ENCODE results near the gene HEG1.
A peak's percentile ranks its signal among the peaks of the same experiment; 100 is the strongest.
"Not testable (repeated sequence)": the region's sequence is repeated elsewhere in the genome, so short reads cannot be mapped to it uniquely, and the experiment has no call there.

HEG1 gene

GRCh38 chr3:125055913-125056745, at the start of gene HEG1:
HEG1 (minus strand) TSS chr3:125055997; CDS start chr3:125055890, 107 bp downstream.
- peak; percentile 29 to 74 for DNase-seq

GRCh38 chr3:125105116-125105515, 49.3 kb upstream of the HEG1 start:
- no peak for DNase-seq

DNA sequence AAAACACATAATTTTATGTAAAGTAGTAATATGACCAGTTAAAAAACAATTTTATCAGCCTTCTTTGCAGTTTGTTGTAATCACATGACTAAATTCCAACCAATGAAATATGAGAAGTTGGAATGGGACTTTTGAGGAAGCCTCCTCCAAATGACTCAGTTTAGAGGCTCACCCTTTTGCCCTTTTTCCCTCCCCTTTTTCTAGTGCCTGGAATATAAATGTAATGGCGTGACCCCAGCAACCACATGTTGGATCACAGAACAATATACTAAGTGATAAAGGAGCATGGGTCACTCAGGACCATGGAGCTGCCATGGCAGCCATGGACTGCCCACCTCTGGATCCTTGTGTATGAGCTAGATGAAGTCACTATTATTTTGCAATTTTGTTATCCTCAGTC, 48.8 kb upstream of the HEG1 start:
- no peak for DNase-seq

DNA sequence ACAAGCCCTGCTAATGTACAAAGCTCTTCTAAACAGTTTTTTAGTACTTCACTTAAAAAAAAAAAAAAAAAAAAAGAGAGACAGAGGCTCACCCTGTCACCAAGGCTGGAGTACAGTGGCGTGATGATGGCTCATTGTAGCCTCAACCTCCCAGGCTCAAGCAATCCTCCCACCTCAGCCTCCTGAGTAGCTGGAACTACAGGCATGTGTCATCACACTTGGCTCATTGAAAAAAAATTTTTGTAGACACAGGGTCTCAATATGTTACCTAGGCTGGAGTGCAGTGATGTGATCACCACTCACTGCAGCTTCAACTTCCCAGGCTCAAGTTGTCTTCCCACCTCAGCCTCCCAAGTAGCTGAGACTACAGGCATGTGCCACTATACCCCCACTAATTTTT, 47.6 kb upstream of the HEG1 start:
- DNase-seq, result no peak

DNA sequence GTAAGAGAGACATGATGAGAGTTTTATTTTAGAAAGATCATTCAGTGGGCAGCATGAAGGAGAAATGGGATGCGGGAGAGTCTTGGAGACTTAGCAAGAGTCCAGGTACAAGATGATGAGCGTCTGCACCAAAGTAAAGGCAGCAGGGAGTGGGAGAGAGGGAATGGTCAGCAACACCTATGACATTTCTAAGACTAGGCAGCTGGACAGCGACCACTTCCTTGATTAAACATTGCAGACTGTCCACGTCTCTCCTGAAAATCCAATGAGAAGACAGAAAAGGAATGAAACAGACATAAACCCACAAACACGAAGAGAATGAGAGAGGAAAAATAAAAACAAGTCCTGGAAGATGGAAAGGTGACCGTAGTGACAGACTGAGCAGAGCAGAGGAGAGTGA, 46.7 kb upstream of the HEG1 start:
- no peak for DNase-seq

DNA sequence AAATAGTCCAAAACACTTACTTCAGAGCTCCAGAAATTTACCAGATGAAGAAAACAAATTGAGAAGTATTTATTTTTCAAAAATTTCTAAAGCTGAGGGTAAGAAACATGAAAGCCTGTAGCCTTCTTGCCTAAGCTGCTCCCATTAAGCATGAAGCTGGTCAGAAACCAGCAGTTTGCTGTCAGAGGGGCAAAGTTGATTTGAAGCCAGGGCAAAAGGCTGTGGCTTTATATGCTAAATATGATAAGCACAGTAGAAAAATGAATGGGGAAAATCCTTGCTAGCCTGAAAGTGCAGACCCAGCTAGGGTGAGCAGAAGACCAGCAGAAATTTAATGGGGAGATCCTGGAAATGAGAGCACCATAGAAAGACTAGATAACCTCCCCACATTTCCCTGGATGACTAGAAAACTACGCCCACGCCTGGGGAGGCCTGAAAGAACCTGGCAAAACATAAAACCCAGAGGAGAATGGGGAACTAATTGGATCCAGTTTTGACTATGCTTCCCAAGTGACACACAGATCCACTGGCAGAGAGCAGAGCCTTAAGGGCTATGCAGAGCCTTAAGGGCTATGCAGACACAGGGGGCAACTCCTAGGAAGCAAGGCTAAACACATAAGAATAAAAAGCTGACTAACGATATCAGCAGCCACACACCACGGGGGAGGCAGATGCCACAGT, 43.0 kb upstream of the HEG1 start:
- no peak for DNase-seq

GRCh38 chr3:125090649-125091048, 34.9 kb upstream of the HEG1 start:
- DNase-seq, result no peak

DNA sequence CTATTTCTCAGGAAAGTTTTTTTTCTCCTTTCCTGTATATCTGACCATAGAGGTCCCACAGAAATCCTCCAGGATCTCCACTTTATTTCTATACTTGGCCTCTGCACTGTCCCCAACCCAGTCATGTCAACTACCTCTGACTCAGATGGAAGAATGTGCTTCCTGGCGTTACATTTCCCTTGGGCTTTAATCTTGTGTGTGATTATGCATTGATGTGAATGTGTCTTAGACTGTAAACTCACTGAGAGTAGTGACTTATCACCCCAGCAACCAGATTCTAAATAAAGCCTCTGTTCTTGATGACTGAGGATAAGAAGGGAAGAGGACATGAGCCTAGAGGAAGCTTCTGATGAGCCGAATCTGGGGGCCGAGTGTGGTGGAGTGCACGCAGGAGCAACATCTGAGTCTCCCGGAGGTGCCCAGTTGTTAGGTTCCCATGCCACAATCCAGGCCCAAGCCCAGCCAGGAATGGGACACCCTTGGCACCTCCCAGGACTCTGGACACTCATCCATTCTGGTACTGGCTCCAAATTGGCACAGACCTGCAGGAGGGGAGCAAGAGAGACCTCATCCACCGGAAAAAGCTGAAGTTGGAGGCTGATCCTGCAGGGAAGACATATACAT, 32.1 kb upstream of the HEG1 start:
- no peak for DNase-seq

- no peak for DNase-seq
Observed at GRCh38 chr3:125085166-125085565, 29.4 kb upstream of the HEG1 start.

DNA sequence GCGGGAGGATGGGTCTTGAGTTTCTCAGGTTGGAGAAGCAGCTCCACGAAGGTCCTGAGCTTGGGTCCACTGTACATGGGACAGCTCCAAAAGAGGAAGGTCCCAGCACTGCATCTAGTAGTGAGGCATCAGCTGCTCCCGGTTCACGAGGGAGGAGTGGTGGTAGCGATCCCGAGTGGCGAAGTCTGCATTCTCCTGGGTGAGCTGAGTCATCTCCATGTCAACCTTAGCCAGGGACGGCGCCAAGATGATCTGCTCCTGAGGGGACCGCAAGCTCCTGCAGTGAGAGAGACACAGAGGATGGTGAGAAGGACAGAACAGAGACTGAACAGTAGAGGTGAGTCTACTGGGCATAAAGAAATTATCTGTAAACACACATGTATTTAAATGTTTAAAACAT, 28.0 kb upstream of the HEG1 start:
- DNase-seq, result no peak

- DNase-seq, result not testable (repeated sequence)
Observed at GRCh38 chr3:125082339-125082738, 26.5 kb upstream of the HEG1 start.

GRCh38 chr3:125080077-125080476, 24.3 kb upstream of the HEG1 start:
- no peak for DNase-seq

DNA sequence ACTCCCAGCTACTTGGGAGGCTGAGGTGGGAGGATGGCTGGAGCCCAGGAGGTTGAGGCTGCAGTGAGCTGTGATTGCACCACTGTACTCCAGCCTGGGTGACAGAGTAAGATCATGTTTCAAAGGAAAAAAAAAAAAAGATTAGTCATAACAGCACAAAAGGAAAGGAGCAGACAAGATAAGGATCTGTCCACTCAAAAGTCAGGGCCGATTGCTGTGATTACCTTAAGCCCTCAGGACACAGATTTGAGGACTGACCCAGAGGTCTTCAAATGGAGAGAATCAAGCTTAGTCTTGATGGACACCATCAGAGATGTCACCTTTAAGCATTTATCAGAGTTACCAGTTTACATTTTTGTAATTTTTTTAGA, 23.9 kb upstream of the HEG1 start:
- no peak for DNase-seq

DNA sequence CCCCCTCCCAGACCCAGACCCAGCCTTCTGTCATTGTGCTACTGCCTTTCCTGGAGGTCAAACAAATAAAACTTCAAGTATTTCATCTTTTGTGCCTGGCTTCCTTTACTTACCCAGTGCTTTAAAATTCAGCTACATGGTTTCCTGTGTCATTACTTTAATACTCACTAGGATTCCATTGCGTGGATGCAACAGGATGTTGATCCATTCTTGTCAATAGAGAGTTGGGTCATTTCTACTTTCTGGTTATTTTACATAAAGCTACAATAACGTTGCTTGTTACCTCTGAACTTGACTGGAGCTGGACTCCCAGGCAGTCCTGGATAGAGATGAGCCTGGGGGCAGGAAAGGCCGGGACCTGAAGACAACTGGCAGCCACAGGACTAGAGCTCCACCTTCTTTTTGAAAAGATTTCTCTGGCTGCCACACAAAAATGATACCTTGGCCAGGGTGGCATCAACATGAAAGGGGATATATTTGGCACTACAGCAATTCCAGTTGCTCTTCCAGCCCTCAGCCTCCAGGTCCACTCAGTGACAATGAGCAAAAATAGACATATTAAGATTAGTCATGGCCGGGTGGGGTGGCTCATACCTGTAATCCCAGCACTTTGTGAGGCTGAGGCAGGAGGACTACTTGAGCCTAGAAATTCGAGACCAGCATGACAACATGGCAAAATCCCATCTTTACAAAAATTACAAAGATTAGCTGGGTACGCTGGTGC, 23.3 kb upstream of the HEG1 start:
- DNase-seq, result no peak

DNA sequence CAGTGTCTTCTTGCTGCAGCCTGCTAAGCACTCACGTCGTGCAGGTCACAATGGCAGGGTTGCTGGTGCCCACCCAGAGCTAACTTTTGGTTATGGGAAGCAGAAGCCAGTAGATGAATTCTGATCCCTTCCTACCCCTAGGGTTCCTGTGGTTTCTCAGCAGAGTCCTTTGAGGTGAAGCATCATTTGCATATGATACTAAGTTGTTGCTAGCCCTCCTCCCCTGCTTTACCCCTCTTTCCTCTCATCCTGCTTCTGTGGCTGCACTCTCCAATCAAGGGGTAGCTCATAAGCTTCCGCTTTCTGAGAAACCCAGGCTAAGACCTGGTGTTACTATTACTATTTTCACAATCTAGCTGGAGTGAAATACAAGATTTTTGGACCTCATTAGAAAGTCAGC, 22.1 kb upstream of the HEG1 start:
- DNase-seq, result no peak

DNA sequence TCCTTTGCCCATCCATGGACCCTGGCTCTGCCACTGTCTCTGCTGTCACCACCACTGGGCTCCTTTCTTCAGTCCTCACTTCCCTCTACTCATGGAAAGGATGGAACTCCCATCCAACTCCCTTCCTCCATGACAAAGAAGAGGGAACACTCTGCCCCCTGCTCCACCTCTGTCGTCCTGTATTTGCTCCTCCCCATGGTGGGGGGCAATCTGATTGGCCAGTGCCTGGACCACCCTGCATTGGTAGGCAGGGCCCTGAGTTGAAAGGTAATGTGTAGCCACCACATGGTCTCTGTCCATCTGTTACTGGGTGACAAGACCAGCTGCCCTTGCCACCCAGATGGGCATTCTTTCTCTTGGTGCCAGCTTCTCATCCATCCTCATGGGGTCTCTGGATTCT, 20.7 kb upstream of the HEG1 start:
- DNase-seq, result peak; percentile 18 to 69

DNA sequence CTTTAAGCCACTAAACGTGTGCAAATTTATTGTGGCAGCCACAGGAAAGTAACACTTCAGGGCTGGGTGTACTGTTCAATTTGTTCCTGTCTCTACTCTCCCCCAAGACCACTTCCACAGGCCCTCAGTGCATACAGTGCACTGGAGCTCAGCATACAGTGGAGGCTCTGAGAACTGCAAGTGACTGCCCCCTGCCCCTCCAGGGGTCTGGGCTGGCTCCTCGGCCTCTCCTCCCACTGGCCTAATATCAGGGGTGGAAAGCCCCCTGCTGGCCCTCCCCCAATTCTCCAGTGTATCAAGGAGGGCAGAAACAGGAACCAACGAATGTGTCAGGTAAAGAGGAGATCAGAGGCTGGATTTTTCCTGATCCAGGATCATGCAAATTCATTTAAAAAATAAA, 19.9 kb upstream of the HEG1 start:
- DNase-seq, result peak in 1 of 2 experiments; percentile 49

DNA sequence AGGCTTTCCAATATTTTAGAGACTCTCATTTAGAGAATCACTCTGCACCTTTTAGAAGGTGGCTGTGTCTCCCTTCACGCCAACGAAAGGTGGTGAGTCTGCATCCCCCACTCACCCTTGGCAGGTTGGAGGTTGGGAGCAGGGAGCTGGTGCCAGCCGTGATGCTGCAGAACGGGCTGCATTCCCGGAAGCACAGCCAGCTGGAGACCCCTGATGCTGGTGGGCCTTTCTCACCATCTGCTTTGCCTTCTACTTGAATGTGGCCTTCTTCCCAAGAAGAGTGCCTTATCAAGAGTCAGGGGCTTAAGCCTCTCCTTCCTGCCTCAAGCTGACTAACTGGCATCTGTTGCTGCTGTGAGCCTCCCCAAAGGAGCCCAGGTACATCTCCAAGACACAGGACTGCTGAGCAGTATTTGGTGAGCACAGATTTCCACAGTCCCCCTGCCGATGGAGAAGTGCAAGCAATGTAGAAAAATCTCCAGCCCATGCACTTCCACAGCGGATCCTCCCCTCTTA, 17.7 kb upstream of the HEG1 start:
- DNase-seq, result peak; percentile 98 to 99

DNA sequence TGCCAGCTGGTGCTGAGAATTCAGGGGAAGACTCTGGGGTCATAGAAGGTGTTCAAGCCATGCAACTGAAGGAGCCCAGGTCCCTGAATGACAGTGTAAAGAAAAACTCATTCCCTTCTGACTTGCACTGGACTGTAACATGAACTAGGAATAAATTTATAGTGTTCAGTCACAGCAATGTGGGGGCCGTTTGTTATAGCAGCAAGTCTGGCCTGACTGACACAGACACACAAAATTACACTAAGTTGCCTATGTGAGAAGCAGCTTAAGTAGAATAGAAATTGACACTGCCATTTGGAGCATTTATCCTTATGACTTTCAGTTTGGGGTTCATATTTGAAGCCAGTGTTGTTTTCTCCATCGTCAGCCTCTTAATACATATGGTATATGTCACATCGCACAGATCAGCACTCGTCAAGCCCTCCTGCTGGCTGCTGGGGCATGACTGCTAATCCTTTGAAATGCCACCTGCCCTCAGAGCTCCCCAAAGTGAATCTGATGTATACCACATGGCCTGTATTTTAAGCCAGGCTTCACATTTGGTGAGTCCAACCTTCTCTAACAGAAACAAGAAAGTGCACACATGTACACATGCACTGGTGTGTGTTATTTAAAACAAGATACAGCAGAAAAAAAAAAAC, 17.1 kb upstream of the HEG1 start:
- peak; percentile 96 to 99 for DNase-seq

DNA sequence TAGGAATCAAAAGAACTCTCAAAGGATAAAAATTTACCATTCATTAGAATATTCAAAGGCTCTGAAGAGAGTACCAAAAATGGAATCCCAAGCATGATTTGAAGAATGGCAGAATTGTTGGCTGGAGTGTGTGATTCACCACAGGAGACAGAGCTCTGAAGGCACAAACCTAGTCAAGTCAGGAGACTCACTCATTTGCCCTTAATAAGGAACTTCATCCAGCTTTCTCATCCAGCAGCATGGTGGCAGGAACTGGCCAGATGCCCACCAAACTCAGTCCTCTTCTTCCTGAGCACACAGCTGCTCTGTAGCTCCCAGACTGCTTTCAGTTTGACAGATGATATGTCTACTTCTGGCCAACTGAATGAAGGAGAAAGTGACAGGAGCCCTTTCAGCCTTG, 16.5 kb upstream of the HEG1 start:
- DNase-seq, result peak; percentile 85 to 94

GRCh38 chr3:125069968-125070745, 14.4 kb upstream of the HEG1 start:
- no peak for DNase-seq

GRCh38 chr3:125069452-125069851, 13.7 kb upstream of the HEG1 start:
- DNase-seq, result no peak

All from NCI-H524 (cell line).